Endothelial cell of umbilical vein (primary cell): ENCODE data around the gene TUB. TPM values are rescaled to one million over a fixed set of nuclear protein-coding genes. Genes with fewer than 3 reads are reported as not detected.

ENCODE experiments used
- BruUV-seq: library from RNA; stranded (reverse); fragments of 400-500 nt; replicated peaks from 2 replicates; lab custom pipeline; 2021; lab: Mats Ljungman, UMichigan
- CTCF ChIA-PET: fragments of 300-600, 350-600 bp; sonication (Branson Sonifier 250); formaldehyde crosslinking; loops from one replicate; lab custom pipeline; 2021; ENCODE audit warnings: antibody characterized with exemption, inconsistent platforms; lab: Charles Lee
- POLR2A ChIA-PET: fragments of 300-600, 350-600 bp; sonication (Branson Sonifier 250); formaldehyde crosslinking; loops from one replicate; lab custom pipeline; 2021; ENCODE audit warnings: antibody characterized with exemption, inconsistent platforms; lab: Charles Lee
- DNase-seq: peaks from one replicate; pipeline ENCODE4 v3.0.0-alpha.2; 2011; ENCODE audit warnings: low read depth, low spot score
- FAIRE-seq: peaks from 2 replicates; lab custom pipeline; 2011; peaks lifted over from hg19 to GRCh38; lab: Jason Lieb, UNC
- H2AFZ ChIP-seq: 2 replicates; pipeline ENCODE4 v1.6.0; 2012; ENCODE audit warnings: low read depth, low read length, control low read depth, inconsistent platforms
- H3K27ac ChIP-seq: 2 replicates; pipeline ENCODE4 v1.5.1; 2011; ENCODE audit warnings: low read depth, mild to moderate bottlenecking, control low read depth, low read length, moderate library complexity; ENCODE audit not compliant: insufficient read depth
- H3K27me3 ChIP-seq, 2 experiments: 2 replicates each; pipeline versions ENCODE4 v1.6.0 to v1.6.1; 2011; ENCODE audit warnings: low read length in 2 of 2, mixed read lengths in 1 of 2; ENCODE audit not compliant: control insufficient read depth in 2 of 2, insufficient read depth in 2 of 2
- H3K36me3 ChIP-seq, 2 experiments: 2 replicates in 1 of 2; 3 replicates in 1 of 2; pipeline ENCODE4 v1.5.1; 2011; ENCODE audit warnings: low read length in 2 of 2, mild to moderate bottlenecking in 1 of 2, moderate library complexity in 1 of 2; ENCODE audit not compliant: control insufficient read depth in 2 of 2, insufficient read depth in 2 of 2; ENCODE audit errors: extremely low read depth in 1 of 2
- H3K4me1 ChIP-seq: 3 replicates; pipeline ENCODE4 v1.5.1; 2011; ENCODE audit warnings: mild to moderate bottlenecking, low read length; ENCODE audit not compliant: control insufficient read depth, insufficient read depth; ENCODE audit errors: extremely low read depth
- H3K4me2 ChIP-seq: 2 replicates; pipeline ENCODE4 v1.6.1; 2011; ENCODE audit warnings: low read length, control low read depth, mixed read lengths; ENCODE audit not compliant: insufficient read depth
- H3K4me3 ChIP-seq, 3 experiments: fragments of 200-600 bp in 1 of 3; sonication (generic), shearing (Covaris generic) in 1 of 3; replicated peaks in 1 of 3; 2 replicates each; pipeline ENCODE4 v1.5.1; 2011 to 2016; ENCODE audit warnings: control low read depth in 3 of 3, low read length in 3 of 3, mild to moderate bottlenecking in 2 of 3, inconsistent platforms in 1 of 3, low read depth in 1 of 3, moderate library complexity in 1 of 3; ENCODE audit not compliant: insufficient read depth in 1 of 3
- H3K79me2 ChIP-seq: 2 replicates; pipeline ENCODE4 v1.6.0; 2012; ENCODE audit warnings: low read length, inconsistent platforms; ENCODE audit not compliant: control insufficient read depth, insufficient read depth
- H3K9ac ChIP-seq: replicated peaks from 2 replicates; pipeline ENCODE3; 2011; ENCODE audit warnings: low read length, control low read depth; ENCODE audit not compliant: insufficient read depth; ENCODE audit errors: extremely low read depth
- H3K9me1 ChIP-seq: replicated peaks from 3 replicates; pipeline ENCODE4 v1.6.0; 2011; ENCODE audit warnings: mild to moderate bottlenecking, low read length; ENCODE audit not compliant: control insufficient read depth, insufficient read depth; ENCODE audit errors: extremely low read depth
- H3K9me3 ChIP-seq: replicated peaks from 2 replicates; pipeline ENCODE4 v1.5.1; 2012; ENCODE audit warnings: low read length, inconsistent platforms; ENCODE audit not compliant: control insufficient read depth, insufficient read depth
- H4K20me1 ChIP-seq: replicated peaks from 2 replicates; pipeline ENCODE3; 2011; ENCODE audit warnings: mild to moderate bottlenecking, low read length; ENCODE audit not compliant: control insufficient read depth, insufficient read depth; ENCODE audit errors: extremely low read depth
- EZH2 ChIP-seq: IDR thresholded peaks from 2 replicates; pipeline ENCODE4 v1.6.1; 2012; ENCODE audit warnings: borderline replicate concordance, low read depth, mild to moderate bottlenecking, moderate library complexity, low read length, inconsistent platforms; ENCODE audit not compliant: severe bottlenecking
- FOS ChIP-seq: IDR thresholded peaks from 2 replicates; pipeline ENCODE4 v1.6.1; 2011; ENCODE audit warnings: mild to moderate bottlenecking, low read length, moderate library complexity, borderline replicate concordance; ENCODE audit not compliant: insufficient read depth
- GATA2 ChIP-seq: IDR thresholded peaks from 2 replicates; pipeline ENCODE4 v1.7.0; 2011; ENCODE audit warnings: low read depth, mild to moderate bottlenecking, moderate library complexity, mixed read lengths, low read length; ENCODE audit not compliant: insufficient read length, insufficient read depth
- JUN ChIP-seq: IDR thresholded peaks from 2 replicates; pipeline ENCODE4 v1.6.1; 2011; ENCODE audit warnings: borderline replicate concordance, low read depth; ENCODE audit not compliant: insufficient read length, insufficient read depth
- MYC ChIP-seq: IDR thresholded peaks from one replicate; pipeline ENCODE4 v1.6.1; 2011; ENCODE audit warnings: mild to moderate bottlenecking, low read depth, low read length
- POLR2A ChIP-seq: IDR thresholded peaks from 2 replicates; pipeline ENCODE4 v1.6.1; 2012; ENCODE audit warnings: low read depth, mild to moderate bottlenecking, control low read depth, low read length
- POLR2AphosphoS5 ChIP-seq: IDR thresholded peaks from 2 replicates; pipeline ENCODE4 v1.6.1; 2012; ENCODE audit warnings: low read depth, mild to moderate bottlenecking, control low read depth, low read length, moderate library complexity; ENCODE audit not compliant: insufficient read depth
- dilution Hi-C: fragments of 300-500 bp; cut with MboI; formaldehyde crosslinking; loops from one replicate; pipeline ENCODE4 v1.15.0; 2019; ENCODE audit warnings: low sequenced_read_pairs; ENCODE audit not compliant: extremely low pct_ligation_motif_present
- intact Hi-C: fragments of 100-400 bp; cut with micrococcal nuclease; formaldehyde crosslinking; loops from one replicate; pipeline ENCODE4 v1.10.0; 2022
- polyA plus RNA-seq, 4 experiments: library from polyadenylated mRNA; depleted of rRNA in 3 of 4; stranded (reverse) in 3 of 4; unstranded in 1 of 4; fragments of >200 nt; gene quantifications; 2 replicates each; pipeline versions ENCODE4 v1.2.1 to v1.2.3, GENCODE V29; 2011 to 2012; ENCODE audit warnings: missing spikeins in 1 of 4
- total RNA-seq: library from RNA; stranded (reverse); gene quantifications from 2 replicates; pipeline ENCODE4 v1.2.3, GENCODE V29; 2021
- TF ChIP-seq, protein P1 (sequence below): IDR thresholded peaks from 2 replicates; pipeline ENCODE4 v1.6.1; 2011; ENCODE audit not compliant: insufficient read depth, insufficient read length
- TF ChIP-seq, protein P2 (sequence below), 2 donors: IDR thresholded peaks; 1 replicate in 1 of 2; 2 replicates in 1 of 2; pipeline ENCODE4 v1.5.1; 2011; ENCODE audit warnings: low read length in 2 of 2, mild to moderate bottlenecking in 2 of 2, moderate library complexity in 2 of 2, control low read depth in 1 of 2, inconsistent platforms in 1 of 2, low read depth in 1 of 2; ENCODE audit not compliant: insufficient read depth in 1 of 2; ENCODE audit errors: extremely low read depth in 1 of 2

Gene TUB
- total and polyA plus RNA-seq, 2 donors (not counting 3 experiments of a cell fraction or from before 2014, with no cell fraction given) = 2.3 to 3.9 TPM

DNA sequence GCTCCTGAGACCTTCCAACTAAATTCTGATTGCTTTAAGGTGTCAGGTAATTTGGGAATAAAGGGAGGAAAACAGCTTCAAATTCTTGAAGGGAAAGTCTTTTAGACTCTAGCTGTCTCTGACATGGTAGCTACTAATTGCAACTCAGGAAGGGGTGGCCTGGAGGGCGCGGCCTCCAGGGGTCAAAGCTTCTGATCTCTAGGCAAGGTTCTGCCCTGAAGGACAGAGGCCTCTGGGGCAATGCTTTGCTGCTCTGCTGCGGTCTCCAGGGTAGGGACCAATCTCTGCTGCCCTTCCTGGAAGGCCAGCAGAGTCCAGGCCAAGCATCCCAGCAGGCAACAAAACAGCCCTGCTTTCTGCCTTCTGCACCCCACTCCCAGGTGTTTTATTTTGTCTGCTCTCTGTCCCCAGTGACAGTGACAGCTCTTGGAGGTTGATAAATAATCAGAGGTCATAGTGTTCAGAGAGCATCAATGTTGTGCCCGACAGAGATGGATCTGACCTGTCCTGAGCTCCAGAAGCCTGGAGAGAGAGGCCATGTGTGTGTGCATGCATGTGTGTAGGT, 1.8 kb upstream of the TUB start:
- Histone ChIP-seq H3K79me2 (no peaks in the 10 kb centered on the region), H2AFZ (no peak overlapping the region), H3K36me3 (no peaks in the 10 kb centered on the region), H3K4me2 (no peak overlapping the region), H3K9me1 (no peaks in the 10 kb centered on the region), H3K9me3 (no peaks in the 10 kb centered on the region), H4K20me1 (no peaks in the 10 kb centered on the region), H3K27me3 (peaks cover 2 to 5% of the 10 kb centered on the region in 2 experiments), H3K4me3 (no peak overlapping the region), H3K27ac (no peak overlapping the region), H3K4me1 (peaks cover 6% of the 10 kb centered on the region), H3K9ac (no peak overlapping the region)
- no peak for TF ChIP-seq POLR2A
- no peak for TF ChIP-seq FOS
- TF ChIP-seq POLR2AphosphoS5 = no peak
- no peak for TF ChIP-seq MYC
- TF ChIP-seq, protein P1, sequence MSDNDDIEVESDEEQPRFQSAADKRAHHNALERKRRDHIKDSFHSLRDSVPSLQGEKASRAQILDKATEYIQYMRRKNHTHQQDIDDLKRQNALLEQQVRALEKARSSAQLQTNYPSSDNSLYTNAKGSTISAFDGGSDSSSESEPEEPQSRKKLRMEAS = no peak
- TF ChIP-seq, protein P2, sequence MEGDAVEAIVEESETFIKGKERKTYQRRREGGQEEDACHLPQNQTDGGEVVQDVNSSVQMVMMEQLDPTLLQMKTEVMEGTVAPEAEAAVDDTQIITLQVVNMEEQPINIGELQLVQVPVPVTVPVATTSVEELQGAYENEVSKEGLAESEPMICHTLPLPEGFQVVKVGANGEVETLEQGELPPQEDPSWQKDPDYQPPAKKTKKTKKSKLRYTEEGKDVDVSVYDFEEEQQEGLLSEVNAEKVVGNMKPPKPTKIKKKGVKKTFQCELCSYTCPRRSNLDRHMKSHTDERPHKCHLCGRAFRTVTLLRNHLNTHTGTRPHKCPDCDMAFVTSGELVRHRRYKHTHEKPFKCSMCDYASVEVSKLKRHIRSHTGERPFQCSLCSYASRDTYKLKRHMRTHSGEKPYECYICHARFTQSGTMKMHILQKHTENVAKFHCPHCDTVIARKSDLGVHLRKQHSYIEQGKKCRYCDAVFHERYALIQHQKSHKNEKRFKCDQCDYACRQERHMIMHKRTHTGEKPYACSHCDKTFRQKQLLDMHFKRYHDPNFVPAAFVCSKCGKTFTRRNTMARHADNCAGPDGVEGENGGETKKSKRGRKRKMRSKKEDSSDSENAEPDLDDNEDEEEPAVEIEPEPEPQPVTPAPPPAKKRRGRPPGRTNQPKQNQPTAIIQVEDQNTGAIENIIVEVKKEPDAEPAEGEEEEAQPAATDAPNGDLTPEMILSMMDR (IDR thresholded peaks at IDR 0.05; ENCODE audit: extremely low read depth in 1 of 2, insufficient read depth in 1 of 2, low read depth in 1 of 2, low read length in 2 of 2) = no peak
- TF ChIP-seq GATA2 = no peak
- TF ChIP-seq JUN = no peak
- no peak for TF ChIP-seq EZH2
- no peak for DNase-seq
- intact Hi-C loops (no loop called here), dilution Hi-C loops (no loop called here)
- CTCF ChIA-PET = interaction anchor here (1.3 to 4.1 kb wide), 4 partner anchors 13 to 73 kb away, joined by 4 to 40 read pairs (median 18); no protein-coding TSS in a partner anchor
- POLR2A ChIA-PET = no interaction called here
- no peak for FAIRE-seq
- no TSS peak for BruUV-seq
